Stimulated activated CD8-positive, alpha-beta memory T cell treated with anti-CD3 and anti-CD28 coated beads, Interleukin-7, amount 100 ng/mL, for 4 hours (primary cell): ENCODE data around the gene NALF2.

ENCODE experiments used
- DNase-seq, 2 donors: peaks; one replicate each; pipeline ENCODE4 v3.0.0-alpha.2; 2020; ENCODE audit warnings: low read depth in 2 of 2

NALF2 gene

DNA sequence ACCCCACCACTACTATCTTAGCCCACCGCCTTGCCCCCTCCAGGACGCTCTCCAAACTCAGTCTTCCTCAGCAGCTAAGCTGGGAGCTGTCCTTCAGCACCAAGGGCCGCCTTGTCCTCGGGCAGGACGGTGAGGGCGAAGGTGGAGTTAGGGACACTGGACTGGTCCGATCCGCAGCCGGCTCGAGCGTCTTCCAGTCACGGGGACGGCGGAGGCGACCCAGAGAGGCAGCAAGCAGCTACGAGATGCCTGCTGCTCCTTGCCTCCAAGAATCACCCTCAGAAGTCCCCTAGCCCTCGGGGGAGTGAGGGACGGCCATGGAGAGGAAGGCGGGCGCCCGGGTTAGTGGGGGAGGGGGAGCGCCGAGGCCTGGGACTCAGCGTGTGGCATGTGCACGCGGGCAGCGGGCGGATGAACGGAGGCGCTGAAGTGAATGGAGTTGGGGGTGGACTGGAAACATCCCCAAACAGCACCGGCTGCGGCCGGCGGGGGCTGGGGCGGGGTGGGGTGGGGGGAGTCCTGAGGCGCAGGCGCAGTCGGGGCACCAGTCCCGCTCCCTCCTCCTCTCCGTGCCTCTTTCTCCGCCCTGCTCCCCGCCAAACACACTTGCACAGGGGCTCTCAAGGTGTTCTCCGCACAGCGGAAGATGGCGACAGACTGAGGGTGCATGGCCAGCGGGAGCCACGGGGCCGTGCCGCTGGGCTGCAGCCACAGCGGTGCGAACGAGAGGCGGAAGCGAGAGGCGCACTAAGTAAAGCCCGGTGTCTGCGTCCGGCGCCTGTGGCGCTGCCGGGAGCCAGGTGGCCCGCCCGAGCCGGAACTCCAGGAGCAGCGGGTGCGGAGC, at the start of gene NALF2:
Gene NALF2 (plus strand): TSS at position 545 of the 844 bp plus-strand sequence. CDS start 957 bp downstream, outside the sequence.
- DNase-seq: no peak

DNA sequence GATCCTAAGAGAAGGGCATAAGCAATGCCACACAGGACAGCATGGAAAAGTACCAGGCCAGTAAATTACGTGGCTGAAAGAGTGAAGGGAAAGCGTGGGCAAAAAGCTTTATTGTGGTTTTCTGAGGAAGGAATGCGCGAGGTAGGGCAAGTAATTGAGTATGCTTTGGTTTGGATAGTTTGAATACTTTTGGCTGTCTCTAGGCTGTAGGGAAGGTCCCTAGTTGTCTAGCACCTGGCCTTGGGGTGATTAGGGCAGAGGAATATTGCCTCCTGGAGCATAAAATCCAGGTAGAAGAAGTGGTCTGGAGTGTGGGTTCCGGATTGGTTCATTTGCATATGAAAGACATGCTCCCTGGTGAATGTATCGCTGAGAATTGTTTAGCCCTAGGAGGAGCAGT, 46.4 kb upstream of the NALF2 start:
- no peak for DNase-seq

DNA sequence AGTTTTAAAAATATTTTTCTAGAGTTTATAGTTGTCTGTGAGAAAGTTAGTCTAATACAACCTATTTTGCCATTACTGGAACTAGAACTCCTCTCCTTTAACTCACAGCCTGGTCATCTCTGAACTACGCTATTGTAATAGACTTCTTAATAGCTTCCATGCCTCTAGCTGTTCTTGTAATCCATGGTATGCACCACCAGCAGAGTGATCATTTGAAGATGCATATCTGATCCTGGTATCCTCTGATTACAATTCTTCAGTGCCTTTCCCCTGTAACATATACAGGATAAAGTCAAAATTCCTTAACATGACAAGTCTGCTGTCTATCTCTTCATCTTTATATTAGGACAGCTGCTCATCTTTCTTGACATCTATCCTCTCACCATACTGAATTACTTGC, 37.6 kb upstream of the NALF2 start:
- DNase-seq: no peak

DNA sequence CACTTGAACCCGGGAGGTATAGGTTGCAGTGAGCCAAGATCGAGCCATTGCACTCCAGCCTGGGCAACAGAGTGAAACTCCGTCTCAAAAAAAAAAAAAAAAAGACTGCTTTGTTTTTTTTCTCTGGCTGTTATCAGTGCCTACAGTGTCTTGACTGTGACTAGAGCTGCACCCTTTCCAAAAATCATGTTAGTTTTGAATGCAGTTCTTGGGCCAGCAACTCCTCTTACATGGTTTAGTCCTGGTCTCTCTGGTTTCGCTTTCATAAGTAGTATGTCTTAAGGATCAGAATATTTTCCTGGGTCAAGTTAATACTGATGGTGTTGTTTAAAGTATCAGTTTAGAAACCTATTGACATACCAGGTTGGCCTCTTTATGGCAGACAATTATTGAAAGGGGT, 34.2 kb upstream of the NALF2 start:
- no peak for DNase-seq

DNA sequence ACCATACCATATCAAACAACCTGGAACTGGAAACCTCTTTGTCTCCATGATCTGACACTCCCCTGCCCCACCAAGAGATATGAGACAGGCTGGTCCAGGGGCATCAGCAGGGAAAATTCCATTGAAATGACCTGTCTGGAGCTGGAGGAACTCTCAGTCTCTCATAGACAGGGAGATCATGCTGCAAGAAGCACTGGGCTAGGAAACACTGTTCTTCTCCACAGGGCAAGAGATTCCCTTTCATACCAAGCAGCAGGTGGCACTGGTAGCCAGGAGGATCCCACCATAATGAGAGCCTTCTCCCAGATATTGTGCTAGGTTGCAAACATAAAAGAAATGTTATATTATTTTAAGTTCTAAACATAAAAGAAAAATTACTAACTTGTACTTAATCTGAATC, 14.5 kb upstream of the NALF2 start:
- DNase-seq: no peak

DNA sequence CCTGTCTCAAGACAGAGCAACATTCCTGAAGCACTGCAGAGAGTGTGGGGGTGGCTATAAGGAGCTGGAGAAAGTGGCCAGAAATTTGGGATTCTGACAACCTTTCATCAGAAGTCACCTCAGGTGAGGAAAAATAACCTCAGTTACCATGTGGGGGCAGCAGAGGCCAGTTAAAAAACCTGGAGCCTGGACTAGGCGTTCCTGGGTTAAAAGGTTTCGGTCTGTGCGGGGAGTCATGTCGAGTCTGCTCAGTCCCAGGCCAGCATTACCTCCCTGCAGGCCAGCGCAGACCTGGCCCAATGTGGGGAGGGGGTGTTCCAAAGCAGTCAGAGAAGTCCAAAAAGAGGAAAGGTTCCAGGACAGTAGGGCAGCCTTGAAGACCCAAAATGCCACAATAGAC, 10.9 kb upstream of the NALF2 start:
- no peak for DNase-seq

DNA sequence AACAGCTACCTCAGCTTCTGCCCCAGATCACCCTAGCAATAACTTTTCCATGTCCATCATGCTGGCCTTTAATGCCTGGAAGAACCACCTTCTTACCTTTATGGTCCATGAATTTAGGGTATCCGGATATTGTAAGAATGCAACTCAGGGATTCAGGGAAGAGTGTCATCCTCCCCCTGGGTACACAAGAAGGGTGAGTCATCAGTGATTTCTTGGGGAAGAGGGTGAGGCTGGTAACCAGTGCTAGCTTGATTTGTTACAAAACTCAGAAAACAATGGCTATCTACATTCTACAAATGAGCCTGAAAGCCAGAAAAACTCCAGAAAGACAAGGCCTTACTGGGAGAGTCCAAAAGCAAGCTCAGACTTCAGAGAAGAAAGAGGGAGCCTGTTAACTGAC, 10.4 kb upstream of the NALF2 start:
- DNase-seq: no peak

DNA sequence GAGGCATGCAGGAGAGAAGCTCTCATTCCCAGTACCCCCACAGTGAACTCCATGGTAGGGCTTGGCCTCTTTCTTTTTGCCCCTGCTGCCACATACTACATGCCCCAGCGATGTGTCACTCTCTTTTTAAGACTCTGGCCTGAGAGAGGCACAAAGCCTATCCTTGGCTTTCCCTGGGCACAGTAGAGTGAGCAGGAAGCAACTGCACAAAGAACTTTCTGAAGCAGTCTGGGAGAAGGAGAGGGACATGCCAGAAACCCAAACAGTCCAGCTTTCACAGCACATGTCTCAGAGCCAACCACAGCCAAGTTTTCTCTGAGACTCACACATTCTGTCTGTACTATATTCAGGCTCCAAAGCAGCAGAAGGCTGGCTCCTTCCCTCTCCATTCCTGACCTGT, 7.9 kb upstream of the NALF2 start:
- no peak for DNase-seq

DNA sequence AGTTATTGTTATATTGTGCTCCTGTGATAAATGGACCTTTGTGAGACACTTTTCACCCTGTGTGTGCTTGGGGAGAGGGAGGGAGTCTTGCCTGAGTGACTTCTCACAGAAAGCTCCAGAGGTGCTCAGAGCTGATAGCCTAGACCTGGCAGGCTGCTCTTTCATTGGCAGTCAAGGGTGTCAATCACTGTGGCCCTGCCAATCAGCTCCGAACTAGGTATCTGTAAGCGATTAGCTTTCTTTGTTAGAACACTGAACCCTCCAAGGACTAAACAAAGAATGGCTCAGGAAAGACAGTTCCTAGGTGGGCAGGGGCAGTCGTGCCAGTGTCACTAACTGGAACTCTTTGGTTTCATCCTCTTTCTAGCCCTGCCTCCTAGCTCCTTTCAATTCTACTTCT, 2.7 kb upstream of the NALF2 start:
- DNase-seq: no peak

DNA sequence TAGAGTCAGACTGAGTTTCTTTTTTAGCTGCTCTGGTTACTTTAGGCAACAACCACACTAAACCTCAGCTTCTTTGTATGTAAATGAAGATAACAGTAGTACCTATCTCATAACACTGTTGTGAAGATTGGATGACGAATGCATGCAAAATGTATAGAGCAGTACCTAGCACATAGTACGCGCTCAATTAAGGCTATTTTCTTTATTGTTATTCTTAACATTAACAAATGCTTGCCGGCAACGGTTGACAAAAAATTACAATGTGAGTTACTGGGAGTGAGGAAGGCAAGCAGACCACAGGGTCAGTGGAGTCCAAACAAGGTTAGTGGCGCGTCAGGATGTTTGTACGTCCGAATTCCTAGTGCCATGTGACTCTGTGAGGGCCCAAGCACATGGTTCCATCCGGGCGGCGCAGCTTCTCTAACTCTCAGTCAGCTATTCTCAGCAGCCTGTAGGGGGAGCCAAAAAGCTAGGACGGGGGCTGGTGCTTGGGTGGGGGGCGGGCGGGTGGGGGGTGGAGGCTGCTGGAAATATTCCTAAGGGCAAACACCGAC, 821 bp upstream of the NALF2 start:
- no peak for DNase-seq

DNA sequence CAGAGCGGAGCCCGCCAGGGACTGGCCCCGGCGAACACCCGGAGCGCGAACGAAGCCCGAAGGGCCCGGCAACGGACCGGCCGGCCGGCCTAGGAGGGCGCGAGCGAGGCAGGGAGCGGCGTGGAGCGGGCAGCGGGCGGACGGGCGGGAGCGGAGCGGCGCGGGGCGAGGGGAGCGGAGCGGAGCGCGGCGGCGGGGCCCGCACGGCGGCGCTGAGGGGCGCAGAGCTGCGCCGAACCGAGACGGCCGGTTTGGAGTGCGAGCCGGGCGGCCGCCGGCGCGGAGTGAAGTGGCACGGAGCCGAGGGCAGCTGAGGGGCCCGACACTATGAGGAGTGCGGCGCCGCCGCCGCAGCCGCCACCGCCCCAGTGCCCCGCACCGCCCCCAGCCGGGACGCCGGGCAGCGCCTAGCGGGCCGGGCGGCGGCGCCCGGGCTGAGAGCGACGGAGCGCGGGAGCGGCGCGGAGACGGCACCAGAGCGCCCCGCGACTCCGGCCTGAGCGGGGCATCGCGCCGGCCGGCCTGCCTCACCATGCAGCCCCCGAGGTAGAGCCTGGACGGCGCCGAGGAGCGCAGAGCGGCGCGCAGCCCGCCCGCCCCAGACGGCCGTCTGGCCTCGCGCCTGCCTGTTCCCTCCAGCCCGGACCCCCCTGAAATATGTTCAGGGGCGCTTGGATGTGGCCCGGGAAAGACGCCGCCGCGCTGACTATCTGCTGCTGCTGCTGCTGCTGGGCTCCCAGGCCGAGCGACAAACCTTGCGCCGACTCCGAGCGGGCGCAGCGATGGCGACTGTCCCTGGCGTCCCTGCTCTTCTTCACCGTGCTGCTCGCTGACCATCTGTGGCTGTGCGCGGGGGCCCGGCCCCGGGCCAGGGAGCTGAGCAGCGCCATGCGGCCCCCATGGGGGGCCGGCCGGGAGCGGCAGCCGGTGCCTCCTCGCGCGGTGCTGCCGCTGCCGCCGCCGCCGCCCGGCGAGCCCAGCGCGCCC, 793 bp downstream of the NALF2 start:
- no peak for DNase-seq

DNA sequence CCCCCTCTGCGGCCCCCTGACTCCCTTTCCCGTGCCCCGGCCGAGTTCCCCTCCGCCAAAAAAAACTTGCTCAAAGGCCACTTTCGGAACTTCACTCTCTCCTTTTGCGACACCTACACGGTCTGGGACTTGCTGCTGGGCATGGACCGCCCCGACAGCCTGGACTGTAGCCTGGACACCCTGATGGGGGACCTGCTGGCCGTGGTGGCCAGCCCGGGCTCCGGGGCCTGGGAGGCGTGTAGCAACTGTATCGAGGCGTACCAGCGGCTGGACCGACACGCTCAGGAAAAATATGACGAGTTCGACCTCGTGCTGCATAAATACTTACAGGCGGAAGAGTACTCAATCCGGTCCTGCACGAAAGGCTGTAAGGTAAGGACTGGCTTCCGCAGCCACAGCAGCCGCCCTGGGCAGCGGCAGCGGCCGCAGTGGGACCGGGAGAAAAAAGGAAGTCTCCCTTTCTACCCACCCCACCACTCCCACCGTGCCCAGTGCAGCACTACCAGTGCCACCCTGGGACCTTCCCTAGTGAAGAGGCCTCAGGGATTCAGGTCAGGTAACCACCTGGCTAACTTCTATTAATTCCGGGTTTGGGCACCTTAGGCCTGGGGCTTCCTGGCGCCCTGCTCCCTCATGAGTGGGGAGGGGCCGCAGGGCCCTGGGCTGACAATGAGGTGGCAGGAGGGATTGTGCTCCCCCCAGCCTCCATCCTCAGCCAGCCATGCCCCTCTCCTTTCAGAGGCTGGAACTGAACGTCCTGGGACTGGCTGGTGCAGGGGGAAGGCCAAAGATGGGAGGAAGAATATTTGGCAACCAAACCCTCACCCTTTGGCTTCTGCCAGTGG, 1.9 kb downstream of the NALF2 start:
- no peak for DNase-seq

DNA sequence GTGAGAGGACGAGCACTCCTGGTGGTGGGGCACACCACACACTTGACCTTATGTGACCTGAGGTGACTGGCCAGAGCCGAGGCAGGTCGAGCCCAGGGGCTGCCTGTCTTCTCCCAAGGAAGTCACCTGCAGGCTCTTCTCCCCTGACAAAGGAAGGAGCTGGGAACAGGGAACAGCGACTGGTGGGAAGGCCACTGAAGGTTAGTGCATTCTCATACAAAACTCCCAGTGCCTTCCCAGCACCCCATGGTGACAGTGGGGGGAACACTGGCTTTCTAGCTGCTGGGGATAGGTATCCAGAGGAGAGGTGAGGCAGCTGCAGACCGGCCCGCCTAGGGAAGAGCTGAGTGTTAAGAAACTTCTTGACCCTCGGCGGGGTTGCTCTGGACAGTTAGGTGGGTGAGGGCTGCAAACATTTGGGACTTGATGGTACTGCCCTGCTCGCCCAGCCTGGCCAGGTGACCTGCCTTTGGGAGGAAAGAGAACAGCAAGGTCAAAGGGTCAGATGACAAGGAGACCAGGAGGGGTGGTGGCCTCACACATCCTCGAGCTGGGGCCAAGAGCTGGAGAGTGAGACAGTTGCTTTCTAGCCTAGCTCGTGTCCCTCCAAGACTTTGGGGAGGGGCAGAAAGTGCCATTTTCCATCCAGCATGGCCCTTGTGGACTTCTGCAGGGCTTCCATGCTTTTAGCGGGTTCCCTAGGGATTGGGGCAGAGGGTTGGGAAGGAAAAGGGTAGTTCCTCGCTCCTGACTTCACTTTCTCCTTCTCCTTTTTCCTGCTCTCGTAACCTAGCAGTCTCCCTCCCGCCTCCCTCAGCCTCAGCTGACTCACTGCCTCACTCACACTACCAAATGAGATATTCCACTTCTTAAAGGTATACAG, 2.7 kb downstream of the NALF2 start:
- DNase-seq: no peak

DNA sequence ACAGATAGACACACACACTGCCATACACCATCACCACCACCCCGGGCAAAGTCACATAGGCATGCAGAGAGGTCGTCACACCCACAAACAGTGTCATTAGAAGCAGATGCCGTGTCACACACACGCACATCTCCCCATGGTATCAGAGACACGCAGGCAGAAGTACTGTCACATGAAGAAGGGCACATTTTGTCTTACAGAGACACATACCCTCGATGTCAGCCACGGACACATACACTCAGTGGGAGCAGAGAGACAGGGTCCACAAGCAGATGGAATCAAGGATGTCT, 3.3 kb downstream of the NALF2 start:
- DNase-seq: no peak

DNA sequence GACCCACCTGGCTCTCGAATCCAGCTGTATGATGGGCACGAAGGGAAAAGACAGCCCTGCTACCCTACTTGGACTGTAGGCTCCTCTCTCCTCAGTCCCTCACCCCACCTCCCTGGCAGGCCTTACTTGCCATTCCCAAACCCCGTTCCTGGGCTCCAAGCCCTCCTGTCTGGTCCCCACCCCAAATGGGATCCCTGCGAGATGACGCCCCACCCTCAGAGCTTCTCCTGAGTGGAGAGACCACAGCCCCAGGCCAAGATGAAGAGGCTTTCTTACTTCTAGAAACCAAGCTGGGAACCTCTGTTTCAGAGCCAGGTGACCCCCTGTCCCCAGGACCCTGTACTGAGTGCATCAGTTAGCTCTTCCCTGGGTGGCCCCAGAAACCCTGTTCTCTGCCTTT, 4.5 kb downstream of the NALF2 start:
- no peak for DNase-seq

DNA sequence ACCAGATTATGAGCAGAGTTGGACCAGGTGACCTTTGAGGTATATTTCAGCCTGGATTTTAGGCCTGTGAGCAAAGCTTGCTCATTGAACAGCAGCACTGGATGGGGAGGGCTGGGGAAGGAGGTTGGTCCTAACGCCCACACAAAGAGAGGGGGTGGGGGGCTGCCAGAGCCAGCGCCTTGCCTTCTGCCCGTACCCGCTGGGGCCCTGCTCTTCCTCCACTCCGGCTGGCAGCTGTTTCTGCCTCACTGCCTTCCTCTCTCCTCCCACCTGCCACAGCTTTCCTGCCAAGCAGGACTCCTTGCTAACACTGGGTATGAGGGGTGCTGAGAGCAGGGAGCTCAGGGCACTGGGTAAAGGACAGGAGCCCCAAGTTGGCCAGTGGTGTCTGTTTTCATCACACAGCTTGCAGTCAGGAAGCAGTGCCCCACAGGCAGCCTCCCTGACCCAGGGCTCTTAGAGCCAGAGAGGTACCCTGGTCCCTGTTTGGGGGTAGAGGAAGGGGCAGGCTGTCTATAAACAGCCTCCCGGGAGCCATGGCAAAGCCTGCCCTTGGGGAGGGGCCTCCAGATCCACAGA, 6.1 kb downstream of the NALF2 start:
- no peak for DNase-seq

DNA sequence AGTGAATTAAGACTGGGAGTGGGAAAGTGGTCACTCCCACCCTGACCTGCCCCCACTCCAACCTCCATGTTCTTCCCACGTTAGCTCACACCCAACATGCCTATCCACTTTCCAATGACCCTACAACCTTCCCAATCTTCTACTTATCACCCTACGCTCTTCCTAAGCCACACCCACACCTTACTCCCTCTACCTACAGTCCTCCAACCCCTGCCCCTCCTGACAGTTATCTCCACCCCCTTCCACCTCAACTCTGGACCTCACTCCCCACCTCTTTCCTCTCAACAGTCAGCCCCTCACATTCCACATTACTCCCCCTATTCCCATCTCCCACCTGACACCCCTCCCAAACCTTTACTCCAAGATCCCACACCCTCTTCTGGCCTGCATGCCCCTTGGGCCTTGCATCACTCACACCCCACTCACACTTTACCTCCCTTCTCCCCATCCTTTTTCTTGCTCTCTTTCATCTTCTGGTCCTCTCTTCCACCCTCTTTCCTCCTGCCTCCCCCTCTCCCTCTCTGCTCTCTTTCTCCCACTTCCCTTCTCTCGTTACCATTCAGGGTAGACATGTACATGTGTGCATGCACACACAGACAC, 6.9 kb downstream of the NALF2 start:
- no peak for DNase-seq

DNA sequence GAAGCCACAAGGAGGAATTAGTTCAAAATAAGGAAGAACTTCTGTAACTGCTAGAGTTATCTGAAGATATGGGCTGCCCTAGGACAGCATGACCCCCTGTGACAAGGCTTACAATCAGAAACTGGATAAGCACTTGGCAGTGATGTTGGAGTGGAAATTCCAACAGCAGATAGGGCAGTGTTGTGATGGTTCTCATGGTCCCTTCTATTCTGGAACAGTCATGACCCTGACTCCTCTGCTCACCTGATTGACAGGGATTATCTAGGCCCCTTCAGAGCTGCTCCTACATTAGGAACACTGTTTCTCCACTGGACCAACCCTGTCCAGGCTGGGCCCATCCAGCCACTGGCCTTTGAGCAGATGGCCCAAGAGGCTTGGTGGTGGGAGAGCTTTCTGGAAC, 17.9 kb downstream of the NALF2 start:
- no peak for DNase-seq

DNA sequence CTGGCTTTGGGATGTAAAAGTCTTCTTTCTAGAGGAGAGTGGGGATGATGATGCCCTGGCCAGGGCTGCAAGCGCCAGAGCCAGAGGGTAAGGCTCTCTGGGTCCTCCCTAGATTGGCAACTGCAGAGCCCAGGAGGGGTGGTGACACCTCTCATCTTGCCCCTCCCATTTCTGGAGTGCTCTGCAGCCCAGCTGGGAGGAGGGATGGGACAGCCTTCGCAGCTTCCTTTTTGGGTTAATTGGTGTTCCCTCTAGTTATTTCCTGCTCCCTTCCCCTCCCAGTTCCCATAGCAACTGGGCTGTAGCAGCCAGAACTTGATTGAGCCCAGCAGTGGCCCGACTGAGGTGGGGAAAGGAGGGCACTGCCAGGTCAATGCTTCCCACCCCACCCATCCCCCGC, 19.2 kb downstream of the NALF2 start:
- no peak for DNase-seq

DNA sequence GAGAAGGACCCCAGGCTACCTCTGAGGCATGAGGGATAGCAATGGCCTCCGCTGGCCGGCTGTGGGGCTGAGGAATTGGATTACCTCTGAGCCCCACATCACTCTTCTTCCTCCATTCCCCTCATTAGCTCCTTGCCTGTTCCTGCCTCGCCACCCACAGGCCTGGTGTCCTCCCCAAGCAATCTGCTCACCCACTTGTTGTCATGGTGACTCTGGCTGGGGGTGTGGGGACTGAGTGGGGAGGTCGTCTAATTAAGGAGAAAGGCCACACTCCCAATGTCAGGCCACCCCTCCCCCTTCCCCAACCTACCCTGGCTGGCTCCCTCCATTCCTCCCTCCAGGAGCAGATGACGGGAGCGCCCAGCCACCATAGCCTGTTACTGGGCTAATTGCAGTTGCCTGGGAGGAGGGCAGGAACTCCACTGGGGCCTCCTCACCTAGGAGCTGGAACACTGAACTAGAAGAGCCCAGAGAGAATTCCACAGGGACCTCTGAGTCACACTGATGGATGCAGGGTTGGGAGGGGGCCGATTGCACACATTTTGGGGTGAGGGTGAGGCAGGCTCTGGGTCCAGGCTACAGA, 20.7 kb downstream of the NALF2 start:
- no peak for DNase-seq
